NCI-H69 (cell line): ENCODE data around the gene MIA3.
"Not testable (repeated sequence)": the region's sequence is repeated elsewhere in the genome, so short reads cannot be mapped to it uniquely, and the experiment has no call there.

Experiments used
- DNase-seq: peaks from one replicate; lab custom pipeline; 2025; lab: John Stamatoyannopoulos, UW

Gene MIA3

GRCh38 chr1:222618001-222618879, at the start of gene MIA3:
Gene MIA3, plus strand, starts transcription at chr1:222618097. Its CDS starts 14 bp downstream, at chr1:222618111.
- peak; percentile 95 for DNase-seq

GRCh38 chr1:222570837-222571236, 47.1 kb upstream of the MIA3 start:
- DNase-seq, result no peak

- DNase-seq, result no peak
Observed at GRCh38 chr1:222579316-222579715, 38.6 kb upstream of the MIA3 start.

GRCh38 chr1:222582099-222582774, 35.7 kb upstream of the MIA3 start:
- no peak for DNase-seq

DNA sequence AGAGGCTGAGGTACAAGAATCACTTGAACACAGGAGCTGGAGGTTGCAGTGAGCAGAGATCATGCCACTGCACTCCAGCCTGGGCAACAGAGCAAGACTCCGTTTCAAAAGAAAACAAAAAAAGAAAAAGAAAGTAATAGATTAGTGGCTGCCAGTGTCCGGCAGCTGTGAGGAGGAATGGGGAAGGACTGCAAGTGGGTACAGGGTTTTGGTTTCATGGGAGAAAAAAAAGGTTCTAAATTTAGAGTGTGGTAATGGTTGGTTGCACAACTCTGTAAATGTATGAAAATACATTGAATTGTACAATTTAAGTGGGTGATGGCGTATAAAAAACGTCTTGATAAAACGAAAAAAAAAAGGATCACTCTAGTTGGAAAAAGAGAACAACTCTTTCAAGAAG, 34.8 kb upstream of the MIA3 start:
- no peak for DNase-seq

DNA sequence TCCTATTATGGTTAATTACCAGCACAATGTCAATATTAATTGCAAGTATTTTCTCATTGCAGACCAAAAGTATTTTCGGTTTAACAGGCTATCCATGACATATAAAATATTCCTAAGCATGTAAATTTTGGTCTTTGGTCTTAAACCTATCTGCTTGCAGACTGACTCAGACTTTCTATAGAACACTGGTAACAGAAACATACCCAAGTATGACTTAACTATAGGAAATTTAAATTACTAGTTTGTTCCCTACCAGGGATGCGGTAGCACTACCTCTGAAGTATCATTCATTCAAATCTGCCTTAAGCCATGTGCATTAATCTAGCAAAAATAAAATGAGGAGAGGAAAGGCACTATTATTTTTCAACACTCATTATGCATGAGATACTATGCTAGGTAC, 31.1 kb upstream of the MIA3 start:
- DNase-seq, result no peak

DNA sequence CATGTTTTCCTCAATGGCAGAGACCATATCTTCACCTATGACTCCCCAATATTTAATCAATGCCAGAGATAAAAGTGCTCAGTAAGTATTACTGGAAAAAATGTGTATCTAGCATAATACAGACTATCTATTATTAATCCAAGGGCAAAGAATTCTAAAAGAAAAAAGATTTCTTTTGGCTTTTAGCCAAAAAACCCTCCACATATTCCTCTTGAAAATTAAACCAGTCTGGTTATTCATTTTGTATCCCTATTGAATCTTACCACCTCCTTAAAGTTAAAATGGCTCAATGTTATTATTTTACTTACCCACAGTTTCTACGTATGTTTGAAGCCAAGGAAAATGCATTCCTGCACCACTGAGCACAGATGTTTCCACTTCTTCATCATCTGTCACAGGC, 29.8 kb upstream of the MIA3 start:
- DNase-seq, result no peak

GRCh38 chr1:222589462-222590302, 28.2 kb upstream of the MIA3 start, which contains the start of gene TAF1A:
Gene TAF1A, minus strand, starts transcription at chr1:222589933.
- peak; percentile 96 for DNase-seq

DNA sequence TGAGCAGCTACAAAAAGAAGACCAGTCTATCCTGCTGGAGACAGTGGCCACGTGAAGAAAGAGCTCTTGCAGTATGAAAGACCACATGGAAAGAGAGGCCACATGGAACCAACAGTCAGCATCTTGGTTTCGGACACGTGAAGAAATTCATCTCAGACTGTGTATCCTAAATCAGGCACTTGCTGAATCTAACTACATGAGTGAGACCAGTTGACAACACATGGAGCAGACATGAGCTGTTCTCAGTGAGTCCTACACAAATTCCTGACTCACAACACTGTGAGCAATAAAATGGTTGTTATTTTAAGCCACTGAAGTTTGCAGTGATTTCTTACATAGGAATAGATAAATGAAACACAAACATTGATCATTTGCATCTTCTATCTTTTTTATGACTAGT, 25.7 kb upstream of the MIA3 start:
- no peak for DNase-seq

DNA sequence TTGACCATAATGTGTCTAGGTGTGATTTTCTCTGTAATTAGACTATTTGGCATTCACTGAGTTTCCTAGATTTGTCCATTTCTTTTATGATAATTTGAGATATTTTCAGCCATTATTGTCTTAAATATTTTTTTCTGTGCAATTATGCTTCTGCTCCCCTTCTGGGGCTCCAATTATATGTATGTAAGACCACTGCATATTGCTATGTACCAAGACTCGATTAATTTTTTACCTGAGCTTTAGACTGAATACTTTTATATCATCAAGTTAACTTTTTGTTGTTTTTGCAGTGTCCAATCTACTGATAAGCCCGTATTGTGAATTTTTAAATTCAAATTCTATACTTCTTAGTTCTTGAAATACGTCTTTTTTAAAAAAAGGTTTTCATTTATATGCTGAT, 23.1 kb upstream of the MIA3 start:
- DNase-seq, result no peak

DNA sequence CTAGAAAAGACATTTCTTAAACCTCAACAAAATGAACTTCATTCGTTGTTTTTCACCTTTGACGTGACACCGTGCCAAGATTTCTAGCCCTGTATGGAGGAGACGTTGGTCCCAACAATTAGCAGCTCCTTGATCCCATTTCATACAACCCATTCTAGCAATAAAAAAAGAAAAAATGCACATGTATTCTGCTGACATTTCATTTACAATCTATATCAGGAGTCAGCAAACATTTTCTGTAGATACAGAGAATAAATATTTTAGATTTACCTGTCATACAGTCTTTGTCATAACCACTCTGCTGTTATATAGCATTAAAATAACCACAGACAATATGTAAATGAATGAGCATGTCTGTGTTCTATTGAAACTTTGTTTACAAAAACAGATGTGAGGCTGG, 21.2 kb upstream of the MIA3 start:
- no peak for DNase-seq

DNA sequence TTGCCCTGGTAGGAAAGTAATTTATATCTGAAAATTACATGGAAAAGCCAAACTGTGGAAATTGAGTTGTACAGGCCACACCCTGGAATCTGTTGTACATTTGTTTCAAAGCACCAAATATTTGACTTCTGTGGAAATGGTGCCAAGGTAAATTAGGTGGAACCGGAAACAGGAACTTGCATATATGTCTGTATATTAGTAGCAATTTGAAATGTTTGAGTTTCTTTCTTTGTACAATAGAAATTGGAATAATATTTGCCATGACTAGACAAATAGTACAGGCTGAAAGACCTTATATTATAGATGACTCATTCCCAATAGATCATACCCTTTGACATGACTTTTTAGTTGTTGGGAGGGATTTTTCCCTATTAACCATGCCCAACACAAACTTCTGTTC, 17.6 kb upstream of the MIA3 start:
- DNase-seq, result peak; percentile 87

- DNase-seq, result no peak
Observed at GRCh38 chr1:222601257-222601656, 16.6 kb upstream of the MIA3 start.

GRCh38 chr1:222606757-222607156, 11.1 kb upstream of the MIA3 start:
- no peak for DNase-seq

DNA sequence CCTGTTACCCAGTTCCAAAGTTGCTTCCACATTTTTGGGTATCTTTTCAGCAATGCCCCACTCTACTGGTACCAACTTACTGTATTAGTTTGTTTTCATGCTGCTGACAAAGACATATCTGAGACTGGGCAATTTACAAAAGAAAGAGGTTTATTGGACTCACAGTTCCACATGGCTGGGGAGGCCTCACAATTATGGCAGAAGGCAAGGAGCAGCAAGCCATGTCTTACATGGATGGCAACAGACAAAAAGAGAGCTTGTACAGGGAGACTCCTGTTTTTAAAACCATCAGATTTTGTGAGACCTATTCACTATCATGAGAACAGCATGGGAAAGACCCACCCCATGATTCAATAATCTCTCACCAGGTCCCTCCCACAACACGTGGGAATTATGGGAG, 8.8 kb upstream of the MIA3 start:
- DNase-seq, result not testable (repeated sequence)

GRCh38 chr1:222610728-222611127, 7.2 kb upstream of the MIA3 start:
- no peak for DNase-seq

GRCh38 chr1:222613627-222614026, 4.3 kb upstream of the MIA3 start:
- DNase-seq, result no peak

GRCh38 chr1:222616525-222616924, 1.4 kb upstream of the MIA3 start:
- DNase-seq, result peak; percentile 19

DNA sequence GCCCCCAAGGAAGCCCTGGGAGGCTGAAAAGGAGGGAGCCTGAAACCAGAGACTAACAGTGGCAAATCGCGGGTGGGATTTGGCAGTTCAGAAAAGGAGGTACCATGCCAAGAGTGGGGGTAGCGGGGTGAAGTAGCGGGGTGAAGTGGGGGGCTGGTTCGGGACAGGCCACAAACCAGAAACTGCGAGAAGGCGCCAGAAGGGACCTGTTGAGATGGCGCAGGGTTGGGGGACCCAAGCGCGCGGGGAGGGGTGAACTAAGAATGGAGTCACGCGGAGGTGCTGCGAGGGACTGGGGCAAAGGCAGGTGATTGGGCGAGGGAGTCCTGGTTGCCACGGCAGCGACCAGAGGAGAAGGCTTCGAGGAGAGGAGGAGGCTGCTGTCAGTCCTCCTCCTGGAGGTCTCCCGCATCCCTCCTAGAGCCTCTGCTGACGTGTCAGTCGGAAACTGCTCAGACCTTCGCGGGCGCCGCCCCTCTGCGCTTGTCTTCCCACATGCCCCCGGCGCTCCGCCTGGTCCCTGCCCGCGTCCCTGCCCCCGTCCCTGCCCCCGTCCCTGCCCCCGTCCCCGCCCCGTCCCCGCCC, 438 bp upstream of the MIA3 start:
- peak; percentile 99 for DNase-seq

DNA sequence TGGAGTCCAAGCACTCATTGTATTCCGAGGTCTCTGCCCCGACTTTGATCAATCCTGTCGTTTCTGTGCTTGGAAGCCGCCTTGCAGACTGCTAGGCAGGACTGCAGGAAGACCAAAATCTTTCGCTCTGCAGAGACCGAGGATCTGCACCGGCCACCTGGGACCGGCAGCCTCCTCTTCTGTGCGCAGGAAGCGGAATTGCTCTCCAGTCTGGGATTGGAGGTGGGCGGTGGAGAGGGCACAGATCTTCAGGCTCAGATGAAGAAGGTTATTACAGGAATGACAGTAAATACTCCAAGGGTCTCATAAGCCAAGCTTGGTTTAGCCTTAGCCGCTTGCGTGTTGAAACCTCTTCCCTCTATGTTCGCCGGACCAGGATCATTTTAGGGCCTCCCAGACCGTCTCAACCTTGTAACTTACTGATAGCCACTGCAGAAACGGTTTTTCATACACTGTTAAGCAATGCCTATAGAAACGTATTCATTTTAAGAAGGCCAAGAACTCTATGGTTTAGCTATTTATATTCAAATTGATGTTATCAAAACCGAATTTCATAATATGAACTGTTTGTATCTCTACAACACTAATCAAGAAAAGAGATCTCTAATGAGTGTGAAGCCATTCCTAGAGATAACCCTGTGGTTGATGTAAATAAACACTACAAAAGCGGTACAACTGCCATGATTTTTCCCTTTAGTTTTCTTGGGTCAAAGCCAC, 1.1 kb downstream of the MIA3 start:
- peak; percentile 64 for DNase-seq

- no peak for DNase-seq
Observed at GRCh38 chr1:222620566-222620965, 2.7 kb downstream of the MIA3 start.
